HG03378 (cell line): ENCODE results near the gene SLC9A5.

Source experiments
- ATAC-seq: cut with Tn5 transposase; IDR thresholded peaks from one replicate; pipeline ENCODE4 v1.9.1; 2021; ENCODE audit warnings: mild to moderate bottlenecking, moderate library complexity; ENCODE audit not compliant: unreplicated experiment

The SLC9A5 gene, protein sequence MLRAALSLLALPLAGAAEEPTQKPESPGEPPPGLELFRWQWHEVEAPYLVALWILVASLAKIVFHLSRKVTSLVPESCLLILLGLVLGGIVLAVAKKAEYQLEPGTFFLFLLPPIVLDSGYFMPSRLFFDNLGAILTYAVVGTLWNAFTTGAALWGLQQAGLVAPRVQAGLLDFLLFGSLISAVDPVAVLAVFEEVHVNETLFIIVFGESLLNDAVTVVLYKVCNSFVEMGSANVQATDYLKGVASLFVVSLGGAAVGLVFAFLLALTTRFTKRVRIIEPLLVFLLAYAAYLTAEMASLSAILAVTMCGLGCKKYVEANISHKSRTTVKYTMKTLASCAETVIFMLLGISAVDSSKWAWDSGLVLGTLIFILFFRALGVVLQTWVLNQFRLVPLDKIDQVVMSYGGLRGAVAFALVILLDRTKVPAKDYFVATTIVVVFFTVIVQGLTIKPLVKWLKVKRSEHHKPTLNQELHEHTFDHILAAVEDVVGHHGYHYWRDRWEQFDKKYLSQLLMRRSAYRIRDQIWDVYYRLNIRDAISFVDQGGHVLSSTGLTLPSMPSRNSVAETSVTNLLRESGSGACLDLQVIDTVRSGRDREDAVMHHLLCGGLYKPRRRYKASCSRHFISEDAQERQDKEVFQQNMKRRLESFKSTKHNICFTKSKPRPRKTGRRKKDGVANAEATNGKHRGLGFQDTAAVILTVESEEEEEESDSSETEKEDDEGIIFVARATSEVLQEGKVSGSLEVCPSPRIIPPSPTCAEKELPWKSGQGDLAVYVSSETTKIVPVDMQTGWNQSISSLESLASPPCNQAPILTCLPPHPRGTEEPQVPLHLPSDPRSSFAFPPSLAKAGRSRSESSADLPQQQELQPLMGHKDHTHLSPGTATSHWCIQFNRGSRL

DNA sequence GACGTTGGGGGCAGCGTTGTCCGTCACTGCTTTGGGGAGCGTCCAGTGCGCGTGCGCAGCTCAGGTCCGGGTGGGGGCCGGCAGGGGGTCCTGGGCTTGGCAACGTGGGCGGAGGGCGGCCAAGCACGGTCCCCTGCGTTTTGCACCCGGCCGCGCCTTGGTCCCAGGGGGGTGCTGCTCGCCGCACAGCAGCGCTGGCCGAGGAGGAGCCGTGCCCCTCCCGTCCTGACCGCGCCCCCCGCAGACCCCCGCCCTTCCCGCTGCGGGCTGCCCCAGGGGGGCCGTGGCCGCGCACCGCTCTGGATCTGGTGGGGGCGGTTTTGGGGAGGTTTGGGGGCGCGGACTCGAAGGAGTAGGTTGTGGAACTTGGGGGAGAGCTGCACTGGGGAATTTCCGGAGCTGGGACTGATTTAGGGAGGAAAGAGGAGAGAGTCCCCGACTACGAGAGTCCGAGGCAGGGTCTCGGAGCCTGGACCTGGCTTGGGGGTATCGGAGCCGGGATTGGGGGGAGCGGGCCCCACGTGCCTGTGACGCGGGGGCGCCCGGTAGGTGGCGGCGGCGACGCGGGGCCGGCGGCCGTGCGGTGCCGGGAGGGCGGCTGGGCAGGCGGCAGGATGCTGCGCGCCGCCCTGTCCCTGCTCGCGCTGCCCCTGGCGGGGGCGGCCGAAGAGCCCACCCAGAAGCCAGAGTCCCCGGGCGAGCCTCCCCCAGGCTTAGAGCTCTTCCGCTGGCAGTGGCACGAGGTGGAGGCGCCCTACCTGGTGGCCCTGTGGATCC, at the start of gene SLC9A5:
Gene SLC9A5, plus strand, starts transcription at position 579 of the 777 bp plus-strand sequence. Its CDS starts 36 bp downstream, at position 615.
- no peak for ATAC-seq

DNA sequence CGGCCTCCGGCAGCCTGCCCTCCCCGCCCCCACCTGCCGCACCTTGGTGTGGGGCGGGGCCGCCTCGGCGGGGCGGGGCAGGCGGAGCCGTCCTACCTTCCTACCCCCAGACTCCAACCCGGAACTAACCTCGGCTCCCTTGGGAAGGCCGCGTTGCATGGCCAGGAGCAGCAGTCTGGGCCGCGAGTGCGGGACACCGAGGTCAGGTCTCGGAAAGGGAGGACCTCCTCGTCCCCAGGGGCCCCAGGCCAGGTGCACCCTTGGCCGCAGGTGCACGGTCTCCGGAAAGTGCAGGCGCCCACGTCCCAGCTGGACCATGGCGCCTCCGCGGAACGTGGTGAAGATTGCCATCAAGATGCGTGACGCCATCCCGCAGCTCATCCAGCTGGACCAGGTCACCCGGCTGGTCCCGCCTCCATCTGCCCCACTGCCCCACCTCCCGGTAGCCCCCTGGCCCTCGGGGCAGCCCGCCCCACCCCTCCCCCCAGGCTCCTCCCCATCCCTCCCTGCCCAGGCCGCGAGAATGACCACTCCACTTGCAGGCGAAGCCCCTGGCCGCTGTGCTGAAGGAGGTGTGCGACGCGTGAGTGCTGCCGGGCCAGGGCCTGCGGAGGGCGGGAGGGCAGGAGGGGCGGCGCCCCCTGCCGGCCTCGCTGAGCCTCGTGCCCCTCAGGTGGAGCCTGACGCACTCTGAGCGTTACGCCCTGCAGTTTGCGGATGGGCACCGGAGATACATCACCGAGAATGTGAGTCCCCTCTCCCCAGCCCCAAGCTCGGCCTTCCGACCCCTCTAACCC, 49.6 kb upstream of the SLC9A5 start, which contains the start of gene ELMO3:
Gene ELMO3, plus strand, starts transcription at position 121 of the 797 bp plus-strand sequence. Its CDS starts 196 bp downstream, at position 317.
- ATAC-seq, result no peak

DNA sequence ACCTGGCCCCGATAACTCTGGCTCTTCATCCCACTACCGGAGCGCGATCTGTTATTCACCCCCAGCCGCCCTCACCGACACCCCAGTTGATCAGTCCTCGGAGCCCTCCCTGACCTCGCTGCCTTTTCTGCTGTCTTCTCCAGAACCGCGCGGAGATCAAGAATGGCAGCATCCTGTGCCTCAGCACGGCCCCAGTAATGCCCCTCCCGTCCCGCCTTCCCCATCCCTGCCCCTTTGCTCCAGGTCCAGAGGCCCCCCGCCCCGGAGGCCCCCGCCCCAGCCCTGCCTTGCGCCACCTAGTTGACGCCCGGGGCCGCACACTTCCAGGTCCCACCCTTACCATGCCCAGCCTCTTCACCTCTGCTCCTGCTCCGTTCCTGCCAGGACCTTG, 49.0 kb upstream of the SLC9A5 start:
- no peak for ATAC-seq

GRCh38 chr16:67200491-67200890, 48.3 kb upstream of the SLC9A5 start:
- no peak for ATAC-seq

GRCh38 chr16:67201411-67202345, 47.1 kb upstream of the SLC9A5 start:
- no peak for ATAC-seq

DNA sequence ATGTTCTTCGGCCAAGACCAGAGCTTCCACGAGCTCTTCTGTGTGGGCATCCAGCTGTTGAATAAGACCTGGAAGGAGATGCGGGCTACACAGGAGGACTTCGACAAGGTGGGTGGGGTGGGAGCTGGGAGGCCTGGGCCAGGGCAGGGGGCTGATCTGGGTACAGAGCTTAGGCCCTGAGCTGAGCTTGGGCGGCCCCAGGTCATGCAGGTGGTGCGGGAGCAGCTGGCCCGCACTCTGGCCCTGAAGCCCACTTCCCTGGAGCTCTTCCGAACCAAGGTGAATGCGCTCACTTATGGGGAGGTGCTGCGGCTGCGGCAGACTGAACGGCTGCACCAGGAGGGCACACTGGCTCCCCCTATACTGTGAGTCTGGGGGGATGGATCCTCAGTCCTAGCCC, 46.4 kb upstream of the SLC9A5 start:
- no peak for ATAC-seq

DNA sequence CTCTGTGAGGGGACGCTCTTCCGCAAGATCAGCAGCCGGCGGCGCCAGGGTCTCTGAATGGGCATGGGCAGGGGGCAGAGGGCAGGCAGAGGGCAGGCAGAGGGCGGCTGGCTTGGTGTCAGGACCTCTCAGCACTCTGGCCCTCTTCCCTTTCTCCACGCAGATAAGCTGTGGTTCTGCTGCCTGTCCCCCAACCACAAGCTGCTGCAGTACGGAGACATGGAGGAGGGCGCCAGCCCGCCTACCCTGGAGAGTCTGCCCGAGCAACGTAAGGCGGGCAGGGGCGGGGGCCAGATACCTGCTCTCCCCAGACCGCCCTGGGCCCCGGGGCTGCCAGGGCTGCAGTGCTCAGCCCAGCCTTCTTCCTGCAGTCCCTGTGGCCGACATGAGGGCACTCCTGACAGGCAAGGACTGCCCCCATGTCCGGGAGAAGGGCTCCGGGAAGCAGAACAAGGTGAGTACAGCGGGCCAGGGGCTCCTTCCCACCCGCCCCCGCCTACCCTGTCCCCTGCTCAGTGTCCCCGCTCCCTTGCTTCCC, 45.8 kb upstream of the SLC9A5 start:
- ATAC-seq, result no peak

DNA sequence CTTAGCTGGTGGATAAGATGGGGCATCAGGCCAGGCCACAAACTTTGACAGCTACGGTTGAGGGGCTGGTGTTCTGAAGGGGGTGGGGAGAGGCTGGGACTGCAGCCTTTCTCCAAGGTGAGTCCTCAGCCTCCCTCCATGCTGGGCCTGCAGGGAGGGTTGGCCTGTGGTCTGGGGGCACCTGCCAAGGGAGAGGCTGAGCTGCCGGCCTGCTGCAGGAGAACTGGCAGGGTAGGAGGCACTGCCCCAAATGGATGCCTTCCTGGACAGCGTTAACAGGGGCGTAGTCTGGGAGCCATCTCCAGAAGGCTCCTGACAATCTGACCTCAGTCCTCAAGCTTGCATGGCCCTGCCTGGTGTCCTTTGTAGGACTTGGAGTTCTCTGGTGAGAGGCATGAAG, 44.7 kb upstream of the SLC9A5 start:
- ATAC-seq, result no peak

DNA sequence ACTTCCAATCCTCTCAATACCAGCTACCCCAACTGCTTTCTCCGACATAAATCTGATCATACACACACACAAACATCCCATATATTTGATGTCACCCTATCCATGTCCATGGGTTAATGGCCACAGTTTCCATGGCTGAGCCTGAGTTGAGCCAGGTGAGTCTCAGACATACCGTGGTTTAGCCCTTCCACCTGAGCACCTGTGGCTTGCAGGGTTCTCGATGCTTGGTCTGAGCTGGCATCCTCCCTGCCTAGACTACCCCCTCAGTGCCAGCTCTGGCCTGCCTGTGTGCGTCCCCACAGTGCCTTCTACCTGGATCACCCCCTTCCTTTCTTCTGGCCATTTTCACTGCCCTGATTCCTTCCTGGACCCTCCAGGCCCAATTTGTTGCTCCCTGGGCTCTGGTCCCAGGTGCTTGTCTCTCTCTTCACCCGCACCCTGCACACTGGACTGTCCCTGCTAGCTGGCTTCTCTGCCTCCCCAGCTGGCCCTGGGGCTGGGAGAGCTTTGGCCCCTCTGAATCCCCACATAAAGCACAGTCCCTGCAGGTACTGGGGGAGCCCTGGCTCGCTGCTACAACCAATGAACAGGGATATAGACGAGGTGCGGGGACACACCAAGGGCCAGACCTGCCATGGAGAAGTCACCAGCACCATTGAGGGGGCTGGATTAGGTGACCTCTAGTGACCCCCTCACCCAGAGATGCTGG, 42.5 kb upstream of the SLC9A5 start:
- no peak for ATAC-seq

- ATAC-seq, result no peak
Observed at GRCh38 chr16:67206838-67207248, 41.9 kb upstream of the SLC9A5 start.

DNA sequence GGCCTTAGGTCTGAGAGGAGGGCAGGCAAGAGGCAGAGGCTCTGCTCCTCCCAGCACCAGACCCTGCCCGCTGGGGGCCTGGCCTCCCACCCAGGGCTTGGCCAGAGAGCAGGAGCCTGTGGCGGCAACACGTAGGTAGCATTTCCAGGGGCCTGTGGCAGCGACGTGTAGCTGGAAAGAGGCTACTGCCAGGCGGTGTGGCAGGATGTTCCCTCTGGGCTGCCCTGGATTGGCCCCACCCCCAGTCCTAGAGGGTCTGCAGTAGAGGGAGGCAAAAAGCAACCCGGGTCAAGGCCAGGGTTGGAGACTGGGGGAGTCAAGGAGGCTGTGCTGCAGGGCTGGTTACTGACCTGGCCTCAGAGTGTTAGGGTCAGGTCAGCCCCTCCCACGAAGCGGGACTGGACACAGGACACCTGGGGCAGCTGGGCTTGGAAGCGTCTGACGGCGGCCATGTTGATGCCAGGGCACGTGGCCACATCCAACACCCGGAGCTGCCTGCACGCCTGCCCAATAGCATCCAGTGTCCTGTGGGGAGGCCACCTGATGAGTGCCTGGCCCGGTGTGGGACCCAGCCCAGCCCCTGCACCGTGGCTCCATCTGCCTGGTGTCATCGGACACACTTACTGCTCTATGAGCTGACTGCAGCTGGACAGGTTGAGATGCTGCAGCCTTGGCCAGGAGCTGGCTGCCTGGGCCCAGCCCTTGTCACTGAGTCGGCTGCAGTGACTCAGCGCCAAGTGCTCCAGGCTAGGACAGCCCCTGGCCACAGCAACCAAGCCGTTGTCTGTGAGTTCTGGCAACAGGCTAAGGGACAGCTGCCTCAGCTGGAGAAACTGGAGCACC, 41.3 kb upstream of the SLC9A5 start:
- ATAC-seq, result no peak

DNA sequence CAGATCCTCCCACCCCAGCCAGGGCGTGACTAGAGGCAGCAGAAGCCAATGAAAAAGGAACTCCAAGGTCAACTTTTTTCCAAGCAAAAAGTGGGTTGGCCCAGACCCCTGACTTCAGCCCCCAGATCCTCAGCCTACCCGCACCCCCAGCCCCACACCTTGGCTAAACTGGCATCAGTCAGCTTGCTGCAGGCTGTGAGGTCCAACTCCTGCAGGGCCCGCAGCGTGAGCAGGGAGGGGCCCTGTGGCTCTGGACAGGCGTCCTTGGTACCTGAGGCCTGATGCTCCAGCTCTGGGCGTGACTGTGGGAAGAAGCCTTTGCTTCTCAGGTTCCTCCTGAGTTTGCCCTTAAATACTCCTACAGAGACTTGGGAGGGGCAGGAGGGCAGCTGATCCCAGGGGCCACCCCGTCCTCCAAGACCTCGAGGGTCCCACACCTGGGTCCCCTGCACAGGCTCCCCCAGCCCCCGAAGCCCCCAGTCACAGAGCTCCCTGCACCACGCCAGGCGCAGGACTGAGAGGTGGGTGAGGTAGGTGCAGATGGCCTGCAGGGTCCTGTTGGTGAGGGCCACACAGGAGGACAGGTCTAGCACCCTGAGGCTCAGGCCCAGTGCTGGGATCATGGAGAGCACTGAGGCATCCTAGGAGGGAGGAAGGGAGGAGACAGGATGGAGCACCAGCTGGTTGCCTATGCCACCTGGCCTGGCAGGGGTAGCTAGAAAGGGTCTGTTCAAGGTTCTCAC, 40.5 kb upstream of the SLC9A5 start:
- ATAC-seq, result no peak

DNA sequence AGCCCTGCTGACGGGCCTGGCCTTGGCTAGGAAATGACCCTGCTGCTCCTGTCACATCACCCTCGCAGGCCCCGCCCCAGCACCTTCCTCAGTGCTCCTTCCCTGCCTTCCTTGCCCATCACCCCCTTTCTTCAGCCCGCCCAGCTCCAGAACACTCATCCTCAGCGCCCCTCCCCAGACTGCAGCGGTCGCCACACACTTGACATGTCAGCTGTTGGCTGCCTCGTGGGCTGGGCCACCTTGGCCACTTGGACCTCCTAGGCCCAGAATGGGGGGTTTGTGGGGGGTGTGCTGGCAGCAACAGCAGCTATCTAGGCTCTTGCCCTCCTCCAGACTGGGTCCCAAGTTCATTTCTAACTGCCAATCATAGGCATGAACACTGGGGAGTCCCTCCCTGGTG, 39.2 kb upstream of the SLC9A5 start:
- no peak for ATAC-seq

GRCh38 chr16:67210069-67210937, 38.5 kb upstream of the SLC9A5 start:
- ATAC-seq, result no peak

DNA sequence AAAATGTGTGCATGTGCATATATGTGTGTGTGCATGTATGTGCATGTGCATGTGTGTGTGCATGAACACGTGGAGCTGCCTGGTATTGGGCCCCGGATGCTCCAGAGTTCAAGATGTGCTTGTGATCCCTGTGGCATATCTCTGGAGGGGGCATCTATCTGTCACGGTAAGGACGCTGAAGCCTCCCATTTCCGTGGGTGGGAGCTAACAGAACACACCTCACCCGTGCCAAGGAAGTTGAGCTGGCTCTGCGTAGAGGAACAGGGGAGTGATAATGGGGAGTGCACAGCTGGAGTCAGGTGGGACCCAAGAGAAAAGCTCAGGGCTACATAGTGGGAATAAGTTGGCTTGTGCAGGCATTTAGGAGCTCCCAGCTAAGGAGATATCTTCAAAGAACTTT, 37.1 kb upstream of the SLC9A5 start:
- no peak for ATAC-seq

- ATAC-seq, result no peak
Observed at GRCh38 chr16:67212766-67213165, 36.0 kb upstream of the SLC9A5 start.
